ENCODE results near the gene LHPP.

Gene LHPP

GRCh38 chr10:124612611-124613498 is 151.2 kb downstream of the LHPP start:
- Mint-ChIP-seq H3K4me3 (no peak overlapping the region), H3K4me1 (ENCODE audit: low read depth) (peaks cover 36% of the 10 kb centered on the region), H3K27me3 (peaks cover 2% of the 10 kb centered on the region)

DNA sequence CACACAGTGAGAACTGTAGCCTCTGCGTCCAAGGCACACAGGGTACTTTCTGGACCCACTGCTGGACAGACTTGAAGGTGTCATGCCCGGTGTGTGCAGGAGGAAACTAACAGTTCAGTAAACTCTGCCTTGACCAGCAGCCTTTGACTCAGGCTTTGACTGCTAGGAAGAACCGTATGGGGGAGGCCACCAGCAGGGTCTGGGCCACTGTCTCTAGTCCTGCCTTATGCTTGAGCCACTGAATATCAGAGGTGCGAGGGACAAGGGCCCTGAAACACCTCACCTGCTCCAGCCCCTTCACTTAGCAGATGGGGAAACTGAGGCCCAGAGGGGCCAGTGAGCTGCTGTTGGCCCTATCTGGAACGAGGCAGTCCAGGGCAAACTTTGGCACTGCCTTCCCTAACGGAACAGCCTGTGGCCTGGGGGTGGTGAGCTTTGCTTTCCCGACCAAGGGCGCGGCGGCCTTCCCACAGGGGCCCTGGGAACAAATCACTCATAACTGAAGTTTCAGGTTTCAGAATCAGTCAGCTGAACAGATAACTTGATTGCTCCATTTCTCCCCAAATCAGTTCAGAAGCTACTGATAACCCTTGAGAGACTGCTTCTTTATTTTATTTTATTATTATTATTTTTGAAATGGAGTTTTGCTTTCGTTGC is 152.5 kb downstream of the LHPP start:
- intact Hi-C loops (cut with micrococcal nuclease), result no loop called here
- Mint-ChIP-seq H3K9me3 (no peaks in the 10 kb centered on the region), H3K27ac (peak overlapping the region; percentile 72), H3K4me1 (ENCODE audit: low read depth) (peaks cover 48% of the 10 kb centered on the region), H3K27me3 (no peaks in the 10 kb centered on the region), H3K4me3 (no peak overlapping the region), H3K36me3 (ENCODE audit: low read depth) (peaks cover 46% of the 10 kb centered on the region)

More at GRCh38 chr10:124612611-124613498, 151.2 kb downstream of the LHPP start:
- Mint-ChIP-seq H3K27ac (peak overlapping the region; percentile 72), H3K36me3 (ENCODE audit: low read depth) (peaks cover 33% of the 10 kb centered on the region), H3K9me3 (no peaks in the 10 kb centered on the region)
- intact Hi-C loops (cut with micrococcal nuclease), result no loop called here

GRCh38 chr10:124615259-124615658 is 153.6 kb downstream of the LHPP start:
- H3K27ac Mint-ChIP-seq, result peak overlapping the region; percentile 11
- H3K36me3 Mint-ChIP-seq (ENCODE audit: low read depth), result peaks cover 47% of the 10 kb centered on the region
- H3K4me3 Mint-ChIP-seq, result no peak overlapping the region
- no peaks in the 10 kb centered on the region for H3K27me3 Mint-ChIP-seq
- H3K9me3 Mint-ChIP-seq, result no peaks in the 10 kb centered on the region
- intact Hi-C loops (cut with micrococcal nuclease), result no loop called here
- H3K4me1 Mint-ChIP-seq (ENCODE audit: low read depth), result peaks cover 59% of the 10 kb centered on the region

- peaks cover 47% of the 10 kb centered on the region for H3K36me3 Mint-ChIP-seq (ENCODE audit: low read depth)
- H3K9me3 Mint-ChIP-seq, result no peaks in the 10 kb centered on the region
- no peak overlapping the region for H3K4me3 Mint-ChIP-seq
- peaks cover 64% of the 10 kb centered on the region for H3K4me1 Mint-ChIP-seq (ENCODE audit: low read depth)
- H3K27ac Mint-ChIP-seq, result peak overlapping the region; percentile 33
- H3K27me3 Mint-ChIP-seq, result no peaks in the 10 kb centered on the region
- intact Hi-C loops (cut with micrococcal nuclease), result no loop called here
Observed at GRCh38 chr10:124616040-124616835, 154.6 kb downstream of the LHPP start.

DNA sequence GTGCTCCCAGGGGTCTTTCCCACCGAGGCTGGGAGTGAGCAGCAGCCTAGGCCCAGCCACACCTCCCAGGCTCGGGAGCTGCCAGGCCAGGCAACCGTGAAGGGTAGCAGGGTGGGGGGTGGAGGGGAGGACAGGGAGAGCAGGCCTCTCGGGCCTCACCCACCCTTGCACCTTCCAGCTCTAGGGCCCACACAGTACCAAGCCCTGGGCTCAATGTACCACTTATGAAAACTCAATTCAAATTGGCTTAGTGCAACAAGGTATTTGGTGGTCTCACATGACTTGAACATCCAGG is 155.2 kb downstream of the LHPP start:
- Mint-ChIP-seq H3K36me3 (ENCODE audit: low read depth) (peaks cover 47% of the 10 kb centered on the region), H3K9me3 (no peaks in the 10 kb centered on the region), H3K4me3 (no peak overlapping the region), H3K4me1 (ENCODE audit: low read depth) (peaks cover 61% of the 10 kb centered on the region), H3K27me3 (no peaks in the 10 kb centered on the region), H3K27ac (peak overlapping the region; percentile 59)
- intact Hi-C loops (cut with micrococcal nuclease), result no loop called here

DNA sequence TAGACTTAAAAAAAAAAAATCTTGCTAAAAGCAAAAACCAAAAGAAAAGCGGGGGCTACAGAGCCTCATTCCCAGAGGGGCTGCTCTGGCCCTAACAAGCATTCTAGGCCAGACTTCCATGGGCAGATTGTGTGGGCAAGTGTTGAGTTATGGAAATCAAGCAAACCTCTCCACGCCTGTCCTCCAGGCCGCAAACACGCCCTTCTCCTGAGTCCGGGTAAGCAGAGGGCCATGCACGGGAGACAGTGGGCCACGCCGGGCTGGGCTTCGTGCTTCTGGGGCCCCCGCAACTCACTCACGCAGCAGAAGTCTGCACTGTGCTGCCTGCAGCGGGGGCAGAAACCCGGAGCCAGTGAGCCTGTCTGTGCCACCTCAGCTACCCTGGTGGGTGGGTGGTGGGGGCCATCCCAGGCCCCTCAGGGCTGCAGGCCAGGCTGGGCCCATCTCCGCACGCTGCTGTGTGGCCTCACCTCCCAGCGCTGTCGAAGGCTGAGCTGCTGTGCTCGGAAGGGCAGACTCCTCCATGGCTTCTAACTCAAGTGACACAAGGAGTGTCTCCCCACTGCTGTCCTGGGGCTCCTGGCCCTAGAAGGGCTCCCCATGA is 156.9 kb downstream of the LHPP start:
- no peaks in the 10 kb centered on the region for H3K27me3 Mint-ChIP-seq
- H3K27ac Mint-ChIP-seq, result peak overlapping the region; percentile 77
- H3K36me3 Mint-ChIP-seq (ENCODE audit: low read depth), result peaks cover 64% of the 10 kb centered on the region
- H3K4me1 Mint-ChIP-seq (ENCODE audit: low read depth), result peaks cover 44% of the 10 kb centered on the region
- H3K9me3 Mint-ChIP-seq, result no peaks in the 10 kb centered on the region
- intact Hi-C loops (cut with micrococcal nuclease), result no loop called here
- no peak overlapping the region for H3K4me3 Mint-ChIP-seq

GRCh38 chr10:124619195-124619594 is 157.6 kb downstream of the LHPP start:
- intact Hi-C loops (cut with micrococcal nuclease), result no loop called here
- H3K4me1 Mint-ChIP-seq (ENCODE audit: low read depth), result peaks cover 38% of the 10 kb centered on the region
- no peak overlapping the region for H3K4me3 Mint-ChIP-seq
- peak overlapping the region; percentile 77 for H3K27ac Mint-ChIP-seq
- peaks cover 69% of the 10 kb centered on the region for H3K36me3 Mint-ChIP-seq (ENCODE audit: low read depth)
- no peaks in the 10 kb centered on the region for H3K9me3 Mint-ChIP-seq
- H3K27me3 Mint-ChIP-seq, result no peaks in the 10 kb centered on the region

GRCh38 chr10:124619802-124620490 is 158.3 kb downstream of the LHPP start:
- Mint-ChIP-seq H3K27me3 (no peaks in the 10 kb centered on the region), H3K9me3 (no peaks in the 10 kb centered on the region), H3K36me3 (ENCODE audit: low read depth) (peaks cover 73% of the 10 kb centered on the region), H3K4me3 (peak overlapping the region; percentile 50), H3K4me1 (ENCODE audit: low read depth) (peaks cover 43% of the 10 kb centered on the region), H3K27ac (peak overlapping the region; percentile 77)
- intact Hi-C loops (cut with micrococcal nuclease), result loop anchor here (10.0 kb wide), 1 partner anchor 85 kb away; no protein-coding TSS in a partner anchor

- H3K9me3 Mint-ChIP-seq, result no peaks in the 10 kb centered on the region
- intact Hi-C loops (cut with micrococcal nuclease), result loop anchor here (10.0 kb wide), 1 partner anchor 87 kb away; no protein-coding TSS in a partner anchor
- peaks cover 48% of the 10 kb centered on the region for H3K4me1 Mint-ChIP-seq (ENCODE audit: low read depth)
- no peaks in the 10 kb centered on the region for H3K27me3 Mint-ChIP-seq
- peaks cover 61% of the 10 kb centered on the region for H3K36me3 Mint-ChIP-seq (ENCODE audit: low read depth)
- H3K4me3 Mint-ChIP-seq, result no peak overlapping the region
- H3K27ac Mint-ChIP-seq, result no peak overlapping the region
Observed at GRCh38 chr10:124621637-124622036, 160.0 kb downstream of the LHPP start.

DNA sequence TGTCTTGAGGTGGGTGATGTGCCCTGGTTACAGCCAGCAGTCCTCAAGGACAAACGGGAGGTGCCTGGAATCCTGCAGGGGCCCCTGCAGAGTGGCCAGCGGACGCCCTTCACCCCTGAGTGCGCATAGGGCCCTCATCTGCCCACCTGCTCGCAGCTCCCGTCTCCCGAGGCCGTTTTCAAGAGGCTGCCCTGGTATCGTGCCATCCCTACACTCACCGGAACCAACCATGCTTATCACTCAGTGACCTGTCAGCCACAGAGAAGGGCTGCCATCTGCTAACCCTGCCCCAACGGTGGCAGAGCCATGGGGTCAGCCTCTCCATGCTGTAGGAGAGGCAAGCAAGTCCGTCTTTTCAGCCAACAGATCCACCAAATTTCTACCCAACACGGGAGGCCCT is 160.5 kb downstream of the LHPP start:
- Mint-ChIP-seq H3K4me3 (no peak overlapping the region), H3K27me3 (no peaks in the 10 kb centered on the region), H3K9me3 (no peaks in the 10 kb centered on the region), H3K36me3 (ENCODE audit: low read depth) (peaks cover 56% of the 10 kb centered on the region), H3K4me1 (ENCODE audit: low read depth) (peaks cover 53% of the 10 kb centered on the region), H3K27ac (no peak overlapping the region)
- intact Hi-C loops (cut with micrococcal nuclease), result loop anchor here (10.0 kb wide), 1 partner anchor 87 kb away; no protein-coding TSS in a partner anchor

DNA sequence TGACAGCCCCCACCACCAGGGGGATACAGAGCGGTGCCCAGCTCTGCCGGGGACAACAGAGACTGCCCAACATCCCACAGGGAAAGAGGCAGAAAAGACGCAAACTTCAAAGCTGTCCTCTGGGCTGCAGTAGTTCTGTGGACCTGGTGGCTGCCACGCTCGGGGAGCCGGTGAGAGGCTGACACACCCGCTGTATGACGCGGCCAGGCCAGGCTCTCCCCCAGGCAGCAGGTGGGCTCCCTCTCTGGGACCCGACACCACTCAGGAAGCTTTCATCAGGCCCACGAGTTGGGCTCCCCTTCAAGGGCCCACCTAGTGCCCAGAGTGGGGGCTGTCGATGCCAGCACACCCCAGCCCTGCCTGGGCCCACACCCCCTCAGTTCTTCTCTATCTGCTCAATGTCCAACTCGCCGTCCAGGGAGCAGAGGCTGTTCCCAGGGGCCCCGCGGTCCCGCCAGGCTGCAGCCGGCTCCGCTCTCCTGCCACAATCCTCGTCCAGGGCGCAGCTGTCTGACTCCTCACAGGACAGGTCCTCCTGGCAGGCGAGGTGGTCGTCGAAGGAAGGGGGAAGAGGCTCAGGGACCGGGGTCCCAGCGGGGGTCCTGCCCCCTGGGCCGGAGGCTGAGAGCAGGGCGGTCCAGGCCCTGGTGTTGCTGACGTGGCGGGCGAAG is 161.4 kb downstream of the LHPP start:
- Mint-ChIP-seq H3K36me3 (ENCODE audit: low read depth) (peaks cover 48% of the 10 kb centered on the region), H3K27me3 (no peaks in the 10 kb centered on the region), H3K4me1 (ENCODE audit: low read depth) (peaks cover 57% of the 10 kb centered on the region), H3K27ac (no peak overlapping the region), H3K9me3 (no peaks in the 10 kb centered on the region), H3K4me3 (no peak overlapping the region)
- intact Hi-C loops (cut with micrococcal nuclease), result loop anchor here (10.0 kb wide), 1 partner anchor 88 kb away; no protein-coding TSS in a partner anchor

DNA sequence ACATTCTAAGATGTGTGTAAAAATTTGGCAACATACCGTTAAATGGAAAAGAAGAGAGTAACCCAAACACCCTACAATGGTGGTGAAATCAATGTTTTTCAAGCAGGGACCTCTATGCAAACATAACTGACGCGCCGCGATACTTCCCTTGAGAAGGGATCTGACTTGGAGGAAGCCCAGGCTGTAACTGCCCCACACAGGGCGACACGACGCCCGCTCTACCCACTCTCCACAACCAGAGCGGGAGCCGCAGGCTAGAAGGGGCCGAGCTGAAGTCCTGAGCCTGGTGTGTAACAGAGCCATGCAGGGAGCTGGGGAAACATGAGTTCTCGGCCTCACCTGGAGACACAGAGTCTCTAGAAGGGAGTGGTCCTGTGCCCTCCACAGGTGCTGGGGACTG is 162.4 kb downstream of the LHPP start:
- peaks cover 38% of the 10 kb centered on the region for H3K36me3 Mint-ChIP-seq (ENCODE audit: low read depth)
- H3K27me3 Mint-ChIP-seq, result no peaks in the 10 kb centered on the region
- H3K27ac Mint-ChIP-seq, result no peak overlapping the region
- no peaks in the 10 kb centered on the region for H3K9me3 Mint-ChIP-seq
- intact Hi-C loops (cut with micrococcal nuclease), result loop anchor here (10.0 kb wide), 1 partner anchor 89 kb away; no protein-coding TSS in a partner anchor
- H3K4me3 Mint-ChIP-seq, result no peak overlapping the region
- peaks cover 58% of the 10 kb centered on the region for H3K4me1 Mint-ChIP-seq (ENCODE audit: low read depth)

All from dendritic cell treated with granulocyte-macrophage colony-stimulating factor and Interleukin-4, amounts not matched to agents 40 ng/mL and 50 ng/mL, for 4 days (primary cell).